ENCODE results near the gene SLC39A7. TPM values are rescaled to one million over a fixed set of nuclear protein-coding genes. Genes with fewer than 3 reads are reported as not detected.
A peak's percentile ranks its signal among the peaks of the same experiment; 100 is the strongest.

The SLC39A7 gene
- total RNA-seq, 6 donors from 2014 or later = 37.7 to 104 (median 86.7) TPM

- Histone ChIP-seq H3K9me3 (no peaks in the 10 kb centered on the region), H3K4me3 (peak overlapping the region in 3 of 4 donors; percentile 69 to 93 (median 85)), H3K36me3 (peaks cover 12 to 30% (median 21%) of the 10 kb centered on the region in 4 donors), H3K27ac (peak overlapping the region in 2 of 4 donors; percentile 97 to 99), H3K27me3 (no peaks in the 10 kb centered on the region), H3K4me1 (peaks cover 51 to 74% (median 56%) of the 10 kb centered on the region in 4 donors)
- TF ChIP-seq POLR2AphosphoS5 (IDR thresholded peaks at IDR 0.05) (no peak), POLR2A (IDR thresholded peaks at IDR 0.05) (no peak), EP300 (IDR thresholded peaks at IDR 0.05) (no peak), CTCF (IDR thresholded peaks at IDR 0.05) (no peak)
- ATAC-seq (ENCODE audit: low FRiP score in 2 of 2) (no peak), DNase-seq (no peak)
- WGBS, 2 donors = 82 to 91% methylated on average over 6 of the region's 6 CpGs
These were observed 1.3 kb downstream of the SLC39A7 start for GRCh38 chr6:33201935-33202334.

- no peak for ATAC-seq (ENCODE audit: low FRiP score in 2 of 2)
- peaks cover 56 to 79% (median 59%) of the 10 kb centered on the region in 4 donors for H3K4me1 ChIP-seq
- H3K27ac ChIP-seq = no peak overlapping the region
- H3K36me3 ChIP-seq = peaks cover 9 to 22% (median 19%) of the 10 kb centered on the region in 4 donors
- H3K9me3 ChIP-seq = no peaks in the 10 kb centered on the region
- H3K4me3 ChIP-seq = no peak overlapping the region
- TF ChIP-seq CTCF (IDR thresholded peaks at IDR 0.05) (no peak), EP300 (IDR thresholded peaks at IDR 0.05) (no peak), POLR2A (IDR thresholded peaks at IDR 0.05) (no peak)
- 79 to 93% methylated on average over 6 of the region's 6 CpGs for WGBS, 2 donors
- no peak for DNase-seq
- no peaks in the 10 kb centered on the region for H3K27me3 ChIP-seq
These were observed 2.1 kb downstream of the SLC39A7 start for GRCh38 chr6:33202799-33203198.

DNA sequence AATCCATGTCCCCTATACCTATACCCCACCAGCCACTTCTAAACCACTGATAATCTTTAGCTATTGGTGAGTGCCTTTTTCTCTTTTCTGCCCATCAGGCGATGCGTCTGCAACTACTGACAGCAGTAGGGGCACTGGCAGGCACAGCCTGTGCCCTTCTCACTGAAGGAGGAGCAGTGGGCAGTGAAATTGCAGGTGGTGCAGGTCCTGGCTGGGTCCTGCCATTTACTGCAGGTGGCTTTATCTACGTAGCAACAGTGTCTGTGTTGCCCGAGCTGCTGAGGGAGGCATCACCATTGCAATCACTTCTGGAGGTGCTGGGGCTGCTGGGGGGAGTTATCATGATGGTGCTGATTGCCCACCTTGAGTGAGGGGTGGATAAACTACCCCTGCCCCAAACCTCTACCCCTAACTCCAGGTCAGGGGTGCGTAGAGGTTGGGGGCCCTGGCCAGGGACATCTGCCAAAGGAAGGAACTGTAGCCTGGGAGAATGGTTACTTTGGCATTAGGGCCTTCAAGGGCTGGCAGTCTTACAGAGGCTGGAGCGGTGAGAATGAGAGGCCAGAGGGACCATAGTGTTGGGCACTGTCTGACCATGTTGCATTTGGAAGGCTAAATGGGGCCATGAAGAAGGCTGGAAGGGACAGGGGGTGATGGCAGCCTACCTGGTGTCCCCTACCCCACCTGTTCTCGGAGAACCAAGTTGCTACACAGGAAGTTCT lies 2.9 kb downstream of the SLC39A7 start:
- no peak overlapping the region for H3K4me3 ChIP-seq
- peaks cover 9 to 22% (median 19%) of the 10 kb centered on the region in 4 donors for H3K36me3 ChIP-seq
- ATAC-seq (ENCODE audit: low FRiP score in 2 of 2) (no peak), DNase-seq (no peak)
- peaks cover 49 to 73% (median 51%) of the 10 kb centered on the region in 4 donors for H3K4me1 ChIP-seq
- TF ChIP-seq CTCF (IDR thresholded peaks at IDR 0.05) (no peak), POLR2AphosphoS5 (IDR thresholded peaks at IDR 0.05) (no peak), POLR2A (IDR thresholded peaks at IDR 0.05) (no peak)
- no peaks in the 10 kb centered on the region for H3K9me3 ChIP-seq
- 89 to 90% methylated on average over 4 to 7 of the region's 7 CpGs for WGBS, 2 donors
- no peak overlapping the region for H3K27ac ChIP-seq
- no peaks in the 10 kb centered on the region for H3K27me3 ChIP-seq

DNA sequence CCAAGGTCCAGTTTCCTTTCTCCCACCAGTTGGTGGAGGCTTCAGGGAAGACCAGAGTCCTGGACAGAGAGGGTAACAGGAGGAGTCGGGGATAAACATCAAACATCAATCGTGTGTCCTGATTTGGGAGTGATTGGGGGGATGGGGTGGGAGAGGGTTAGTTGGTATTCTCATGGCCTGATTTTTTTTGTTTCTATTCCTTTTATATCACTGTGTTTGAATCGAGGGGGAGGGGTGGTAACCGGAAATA lies 3.4 kb downstream of the SLC39A7 start:
- H3K9me3 ChIP-seq = no peaks in the 10 kb centered on the region
- ATAC-seq (ENCODE audit: low FRiP score in 2 of 2) (no peak), DNase-seq (no peak)
- no peaks in the 10 kb centered on the region for H3K27me3 ChIP-seq
- peak overlapping the region in 3 of 4 donors; percentile 63 to 80 (median 78) for H3K4me3 ChIP-seq
- H3K4me1 ChIP-seq = peaks cover 50 to 73% (median 51%) of the 10 kb centered on the region in 4 donors
- no peak overlapping the region for H3K27ac ChIP-seq
- WGBS, 2 donors = 7 to 10% methylated on average over 4 of the region's 4 CpGs
- peaks cover 9 to 22% (median 19%) of the 10 kb centered on the region in 4 donors for H3K36me3 ChIP-seq
- TF ChIP-seq POLR2A (IDR thresholded peaks at IDR 0.05) (no peak), EP300 (IDR thresholded peaks at IDR 0.05) (no peak), POLR2AphosphoS5 (IDR thresholded peaks at IDR 0.05) (no peak), CTCF (IDR thresholded peaks at IDR 0.05) (no peak)

Data from upper lobe of left lung (tissue), 6 donors.